ENCODE results near the gene FBXO27.
"Not testable (repeated sequence)": the region's sequence is repeated elsewhere in the genome, so short reads cannot be mapped to it uniquely, and the experiment has no call there.

- TF ChIP-seq CTCF (conservative IDR thresholded peaks at IDR 0.05; ENCODE audit: low read depth, low read length); CEBPB (IDR thresholded peaks at IDR 0.05; ENCODE audit: low read depth, low read length); POLR2A (IDR thresholded peaks at IDR 0.05; ENCODE audit: low read depth, low read length); SMC3 (IDR thresholded peaks at IDR 0.05; ENCODE audit: low read depth, low read length); NFE2L2 (IDR thresholded peaks at IDR 0.05; ENCODE audit: low read depth, low read length); MAFK (IDR thresholded peaks at IDR 0.05; ENCODE audit: low read depth, low read length): not testable (repeated sequence)
Observed at GRCh38 chr19:39068259-39068658, 35.9 kb upstream of the FBXO27 start.

Measured in IMR-90 (cell line).